H1 (cell line): Measurements from ENCODE around the gene TEX47. TPM values are rescaled to one million over a fixed set of nuclear protein-coding genes. Genes with fewer than 3 reads are reported as not detected.

Experiments
- CTCF ChIA-PET: fragments of 300-600 bp; sonication (Branson Sonifier 250); formaldehyde crosslinking; loops from one replicate; lab custom pipeline; 2021; ENCODE audit not compliant: partially characterized antibody; lab: Charles Lee
- POLR2A ChIA-PET: fragments of 300-600 bp; sonication (Branson Sonifier 250); formaldehyde crosslinking; loops from one replicate; lab custom pipeline; 2021; ENCODE audit warnings: inconsistent platforms; ENCODE audit not compliant: partially characterized antibody; lab: Charles Lee
- DNase-seq, 2 experiments: peaks; one replicate each; pipeline versions ENCODE4 v3.0.0 to v3.0.0-alpha.2; 2010 to 2022; ENCODE audit warnings: low spot score in 2 of 2, low read depth in 1 of 2, mixed read lengths in 1 of 2
- FAIRE-seq: peaks from 2 replicates; lab custom pipeline; 2011; peaks lifted over from hg19 to GRCh38; lab: Jason Lieb, UNC
- H2AFZ ChIP-seq: 2 replicates; pipeline ENCODE4 v1.8.1; 2012; ENCODE audit warnings: low read length, inconsistent platforms
- H2AK5ac ChIP-seq: 2 replicates; pipeline ENCODE4 v1.6.1; 2013; ENCODE audit warnings: low read depth, low read length
- H2BK120ac ChIP-seq: replicated peaks from 2 replicates; pipeline ENCODE3; 2013; ENCODE audit warnings: low read depth, low read length, inconsistent platforms
- H2BK12ac ChIP-seq: 2 replicates; pipeline ENCODE4 v1.6.1; 2013; ENCODE audit warnings: low read depth, low read length
- H2BK15ac ChIP-seq: 2 replicates; pipeline ENCODE4 v1.6.1; 2013; ENCODE audit warnings: low read length
- H2BK20ac ChIP-seq: 2 replicates; pipeline ENCODE4 v1.6.1; 2013; ENCODE audit warnings: low read length
- H2BK5ac ChIP-seq: 2 replicates; pipeline ENCODE4 v1.6.1; 2013; ENCODE audit warnings: low read depth, low read length
- H3K14ac ChIP-seq: 2 replicates; pipeline ENCODE4 v1.6.1; 2013; ENCODE audit warnings: inconsistent platforms; ENCODE audit not compliant: insufficient read length
- H3K18ac ChIP-seq: 2 replicates; pipeline ENCODE4 v1.6.1; 2013; ENCODE audit warnings: low read length; ENCODE audit errors: extremely low read depth
- H3K23ac ChIP-seq: 2 replicates; pipeline ENCODE4 v1.6.1; 2013; ENCODE audit warnings: inconsistent platforms; ENCODE audit not compliant: insufficient read length
- H3K23me2 ChIP-seq: 2 replicates; pipeline ENCODE4 v1.6.1; 2013; ENCODE audit warnings: low read depth, low read length
- H3K27ac ChIP-seq: 2 replicates; pipeline ENCODE4 v1.6.1; 2011; ENCODE audit warnings: low read depth, low read length, inconsistent platforms
- H3K27me3 ChIP-seq, 4 experiments: replicated peaks in 1 of 4; 1 replicate in 1 of 4; 2 replicates in 3 of 4; pipeline versions ENCODE4 v1.6.1 to v1.8.1; 2011 to 2013; ENCODE audit warnings: low read length in 3 of 4, mild to moderate bottlenecking in 3 of 4, inconsistent platforms in 2 of 4, mixed read lengths in 2 of 4, moderate library complexity in 1 of 4; ENCODE audit not compliant: control insufficient read depth in 3 of 4, insufficient read depth in 3 of 4; ENCODE audit errors: extremely low read depth in 1 of 4
- H3K36me3 ChIP-seq, 4 experiments: 2 replicates each; pipeline versions ENCODE4 v1.6.1 to v1.8.1; 2011 to 2013; ENCODE audit warnings: mild to moderate bottlenecking in 4 of 4, low read length in 3 of 4, moderate library complexity in 2 of 4, control low read depth in 1 of 4, inconsistent platforms in 1 of 4; ENCODE audit not compliant: insufficient read depth in 4 of 4, control insufficient read depth in 2 of 4
- H3K4ac ChIP-seq: replicated peaks from 2 replicates; pipeline ENCODE3; 2013; ENCODE audit warnings: low read length, low read depth, mixed read lengths, inconsistent platforms; ENCODE audit not compliant: insufficient read length
- H3K4me1 ChIP-seq, 4 experiments: replicated peaks in 1 of 4; 1 replicate in 1 of 4; 2 replicates in 3 of 4; pipeline versions ENCODE4 v1.6.1 to v1.8.1; 2011 to 2013; ENCODE audit warnings: low read length in 3 of 4, inconsistent platforms in 2 of 4, mixed read lengths in 1 of 4; ENCODE audit not compliant: insufficient read depth in 4 of 4, control insufficient read depth in 3 of 4
- H3K4me2 ChIP-seq, 2 experiments: 2 replicates each; pipeline versions ENCODE4 v1.6.1 to v1.8.1; 2011 to 2013; ENCODE audit warnings: low read depth in 2 of 2, low read length in 2 of 2, control low read depth in 1 of 2, inconsistent platforms in 1 of 2, mild to moderate bottlenecking in 1 of 2; ENCODE audit not compliant: insufficient read depth in 1 of 2
- H3K4me3 ChIP-seq, 4 experiments: fragments of 200-600, 300-600 bp in 1 of 4; sonication (generic), shearing (Covaris generic), sonication (Bioruptor Twin) in 1 of 4; 2 replicates each; pipeline versions ENCODE4 v1.5.1 to v1.8.1; 2011 to 2016; ENCODE audit warnings: low read length in 4 of 4, low read depth in 3 of 4, control low read depth in 2 of 4, inconsistent platforms in 2 of 4, mild to moderate bottlenecking in 2 of 4, mixed read lengths in 1 of 4, moderate library complexity in 1 of 4; ENCODE audit not compliant: insufficient read depth in 2 of 4; ENCODE audit errors: extremely low read depth in 1 of 4
- H3K56ac ChIP-seq: replicated peaks from 2 replicates; pipeline ENCODE3; 2013; ENCODE audit warnings: low read depth, mild to moderate bottlenecking, mixed read lengths, low read length, inconsistent platforms; ENCODE audit not compliant: insufficient read length
- H3K79me1 ChIP-seq: 2 replicates; pipeline ENCODE4 v1.6.1; 2013; ENCODE audit warnings: low read depth, low read length, control low read depth
- H3K79me2 ChIP-seq, 2 experiments: 2 replicates each; pipeline versions ENCODE4 v1.6.1 to v1.8.1; 2012 to 2013; ENCODE audit warnings: low read length in 2 of 2, mild to moderate bottlenecking in 2 of 2, inconsistent platforms in 1 of 2; ENCODE audit not compliant: insufficient read depth in 2 of 2, control insufficient read depth in 1 of 2
- H3K9ac ChIP-seq, 4 experiments: replicated peaks in 1 of 4; 1 replicate in 1 of 4; 2 replicates in 3 of 4; pipeline versions ENCODE4 v1.6.1 to v1.8.1; 2011 to 2013; ENCODE audit warnings: low read depth in 3 of 4, low read length in 3 of 4, control low read depth in 2 of 4, mild to moderate bottlenecking in 2 of 4, moderate library complexity in 2 of 4, inconsistent platforms in 1 of 4; ENCODE audit errors: extremely low read depth in 1 of 4
- H3K9me3 ChIP-seq, 2 experiments: 2 replicates each; pipeline versions ENCODE4 v1.6.1 to v1.8.1; 2012 to 2013; ENCODE audit warnings: mild to moderate bottlenecking in 2 of 2, moderate library complexity in 2 of 2, control low read depth in 1 of 2, inconsistent platforms in 1 of 2, low read depth in 1 of 2, low read length in 1 of 2, mixed read lengths in 1 of 2; ENCODE audit not compliant: insufficient read depth in 2 of 2
- H4K20me1 ChIP-seq, 2 experiments: replicated peaks in 1 of 2; 2 replicates each; pipeline versions ENCODE3 to v1.8.1; 2011 to 2013; ENCODE audit warnings: inconsistent platforms in 2 of 2, low read length in 2 of 2, mild to moderate bottlenecking in 1 of 2; ENCODE audit not compliant: insufficient read depth in 2 of 2, control insufficient read depth in 1 of 2
- H4K5ac ChIP-seq: 2 replicates; pipeline ENCODE4 v1.6.1; 2013; ENCODE audit warnings: low read length, low read depth, mixed read lengths, inconsistent platforms; ENCODE audit not compliant: insufficient read length
- H4K8ac ChIP-seq: 2 replicates; pipeline ENCODE4 v1.8.0; 2013; ENCODE audit warnings: mild to moderate bottlenecking, moderate library complexity, low read length, inconsistent platforms; ENCODE audit not compliant: insufficient read depth; ENCODE audit errors: extremely low read depth
- H4K91ac ChIP-seq: replicated peaks from 2 replicates; pipeline ENCODE3; 2013; ENCODE audit warnings: low read length, mixed read lengths, inconsistent platforms; ENCODE audit not compliant: insufficient read length
- ATF3 ChIP-seq: IDR thresholded peaks from 2 replicates; pipeline ENCODE4 v1.6.1; 2011; ENCODE audit warnings: low read depth, mild to moderate bottlenecking, low read length; ENCODE audit not compliant: insufficient read depth
- CTCF ChIP-seq, 3 experiments: IDR thresholded peaks; 1 replicate in 2 of 3; 2 replicates in 1 of 3; pipeline versions ENCODE4 v1.5.1 to v1.6.1; 2011; ENCODE audit warnings: low read length in 3 of 3, mild to moderate bottlenecking in 3 of 3, inconsistent platforms in 2 of 3, low read depth in 1 of 3, moderate library complexity in 1 of 3; ENCODE audit not compliant: insufficient read depth in 1 of 3; ENCODE audit errors: control extremely low read depth in 1 of 3
- GABPA ChIP-seq: IDR thresholded peaks from 2 replicates; pipeline ENCODE4 v1.6.1; 2011; ENCODE audit warnings: mild to moderate bottlenecking, low read length, moderate library complexity, borderline replicate concordance; ENCODE audit not compliant: insufficient read depth
- JUND ChIP-seq: IDR thresholded peaks from 2 replicates; pipeline ENCODE4 v1.6.1; 2011; ENCODE audit warnings: mild to moderate bottlenecking, improper control_type of control experiment, low read length
- NANOG ChIP-seq: IDR thresholded peaks from 2 replicates; pipeline ENCODE4 v1.6.1; 2011; ENCODE audit warnings: low read length, low read depth, mild to moderate bottlenecking, inconsistent platforms; ENCODE audit not compliant: insufficient read depth, poor library complexity, severe bottlenecking
- WGBS, 2 experiments: shearing (Covaris generic) in 1 of 2; methylation state at CpG; one replicate each; pipeline versions ENCODE4 v1.1.6 to v1.1.7; 2013 to 2015; ENCODE audit warnings: low lambda C conversion rate in 2 of 2, mixed read lengths in 2 of 2, inconsistent platforms in 1 of 2, low coverage in 1 of 2, missing lambda C conversion rate in 1 of 2; ENCODE audit not compliant: insufficient replicate concordance in 2 of 2, insufficient coverage in 1 of 2, insufficient read length in 1 of 2; ENCODE audit errors: extremely low coverage in 1 of 2, missing lambda C conversion rate in 1 of 2; 5-methylcytosine and 5-hydroxymethylcytosine counted together
- polyA plus RNA-seq, 7 experiments: library from polyadenylated mRNA; depleted of rRNA in 3 of 7; stranded (reverse) in 5 of 7; unstranded in 2 of 7; fragments of >200 nt in 5 of 7; fragments of 200-250 nt in 2 of 7; gene quantifications; 1 replicate in 5 of 7; 2 replicates in 1 of 7; 4 replicates in 1 of 7; pipeline versions ENCODE4 v1.2.1 to v1.2.3, GENCODE V29; 2011 to 2013; ENCODE audit warnings: missing spikeins in 2 of 7, mixed read lengths in 2 of 7
- total RNA-seq: library from RNA; stranded (reverse); fragmentation: NEBNext Ultra II Directional; extraction: Animal tissue kit (Norgen Biotek cat#: 25700); gene quantifications from 2 replicates; pipeline ENCODE4 v1.2.1, GENCODE V29; 2021

Gene TEX47
- total and polyA plus RNA-seq, 2 of the 8 experiments (the other 6 are each of a cell fraction or from before 2014, with no cell fraction given), result not detected

DNA sequence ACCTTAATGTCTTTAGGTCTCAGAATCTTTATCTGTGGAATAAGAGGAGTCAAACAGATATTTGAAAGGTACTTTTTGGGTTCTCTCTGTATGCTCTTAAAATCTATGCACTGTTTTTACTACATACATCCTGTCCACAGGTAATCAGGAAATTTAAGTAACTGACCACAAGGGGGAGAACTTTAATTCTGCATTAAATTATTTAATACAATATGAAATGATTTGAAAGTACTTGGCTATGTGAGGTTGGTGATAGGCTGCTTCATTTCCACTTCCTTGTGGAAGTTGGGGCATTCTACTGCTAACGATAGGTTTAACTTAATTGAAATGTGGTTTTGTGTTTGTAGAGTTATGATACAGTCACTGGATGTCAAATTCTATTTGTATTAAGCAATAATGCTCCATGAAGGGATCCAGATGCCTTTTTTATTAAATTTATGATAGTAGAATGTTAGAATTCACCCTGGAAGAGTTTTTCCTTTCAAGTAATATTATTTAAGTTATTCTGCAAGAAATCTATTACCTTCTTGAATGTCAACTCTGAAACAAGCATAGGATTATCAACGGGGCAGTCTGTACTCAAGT is 6.0 kb downstream of the TEX47 start:
- Histone ChIP-seq H4K20me1 (no peaks in the 10 kb centered on the region), H3K23me2 (no peaks in the 10 kb centered on the region), H3K9ac (no peak overlapping the region), H3K79me2 (no peaks in the 10 kb centered on the region), H2BK15ac (no peak overlapping the region), H4K8ac (no peak overlapping the region), H4K91ac (no peak overlapping the region), H3K36me3 (no peaks in the 10 kb centered on the region), H3K4me1 (no peaks in the 10 kb centered on the region), H3K4me3 (no peak overlapping the region), H2AFZ (no peak overlapping the region), H2BK5ac (no peak overlapping the region), H3K14ac (no peak overlapping the region), H3K4me2 (no peak overlapping the region), H3K4ac (no peak overlapping the region), H4K5ac (no peak overlapping the region), H2BK12ac (no peak overlapping the region), H2AK5ac (no peak overlapping the region), H2BK120ac (no peak overlapping the region), H3K56ac (no peak overlapping the region), H2BK20ac (no peak overlapping the region), H3K27me3 (no peaks in the 10 kb centered on the region), H3K79me1 (no peaks in the 10 kb centered on the region), H3K27ac (no peak overlapping the region), H3K9me3 (no peaks in the 10 kb centered on the region), H3K23ac (no peak overlapping the region), H3K18ac (no peak overlapping the region)
- 89% methylated on average over 2 of the region's 2 CpGs; no CpG with 5 or more reads in 1 of the 2 experiments for WGBS, 2 experiments
- no peak for FAIRE-seq
- no peak for TF ChIP-seq NANOG
- TF ChIP-seq GABPA, result no peak
- no peak for TF ChIP-seq ATF3
- no peak for TF ChIP-seq JUND
- TF ChIP-seq CTCF (IDR thresholded peaks at IDR 0.05; ENCODE audit: control extremely low read depth in 1 of 3, insufficient read depth in 1 of 3, low read depth in 1 of 3, low read length in 3 of 3), result peak in 2 of 3 experiments; percentile 14 to 48; a peak in 2 of 4 replicates
- ChIA-PET POLR2A (no interaction called here), CTCF (interaction anchor here (0.9 to 1.9 kb wide), 9 partner anchors 8 to 1047 kb away, joined by 3 to 13 read pairs (median 5); no protein-coding TSS in a partner anchor)
- DNase-seq, result no peak
